Measurements from ENCODE around the gene PPP2R2C.

The PPP2R2C gene

GRCh38 chr4:6359536-6360308, 112.7 kb downstream of the PPP2R2C start:
- DNase-seq = no peak

GRCh38 chr4:6357476-6357875, 114.9 kb downstream of the PPP2R2C start:
- DNase-seq = no peak

DNA sequence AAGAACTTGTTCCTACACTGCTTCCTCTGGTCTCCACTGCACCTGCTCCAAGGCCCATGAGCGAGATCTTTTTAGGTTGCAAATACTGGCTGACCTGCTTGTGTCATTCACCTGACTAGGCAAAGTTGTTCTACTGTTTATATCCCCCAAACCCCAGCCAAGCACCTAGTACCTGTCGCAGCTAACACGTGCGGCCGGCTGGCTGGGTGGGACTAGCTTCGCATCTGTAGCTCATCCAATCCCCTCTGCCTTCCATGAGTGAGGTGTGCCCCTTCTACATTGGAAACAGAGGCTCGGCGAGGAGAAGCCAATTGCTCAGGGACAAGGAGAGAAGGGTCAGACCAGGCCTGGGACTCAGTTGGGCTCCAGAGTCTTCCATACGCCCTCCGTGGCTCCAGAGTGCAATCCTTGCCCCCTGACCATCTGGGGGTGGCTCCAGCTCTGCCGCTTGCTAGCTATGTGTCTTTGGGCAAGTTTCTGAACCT, 116.3 kb downstream of the PPP2R2C start:
- no peak for DNase-seq

DNA sequence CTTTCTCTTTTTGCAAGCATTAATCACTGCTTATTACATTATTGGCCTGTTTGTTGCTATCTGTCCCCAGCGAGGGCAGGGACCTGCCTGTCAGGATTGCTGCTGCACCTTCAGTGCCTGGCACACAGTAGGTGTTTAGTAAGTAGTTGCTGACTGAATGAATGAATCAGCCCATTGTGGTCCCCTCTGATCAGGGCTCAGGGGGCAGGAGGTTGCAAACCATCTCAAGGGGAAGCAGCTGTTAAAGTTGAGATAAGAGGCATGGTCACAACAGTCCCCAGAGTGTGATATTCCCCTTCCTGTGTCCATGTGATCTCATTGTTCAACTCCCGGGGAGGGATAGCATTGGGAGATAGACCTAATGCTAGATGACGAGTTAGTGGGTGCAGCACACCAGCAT, 117.4 kb downstream of the PPP2R2C start:
- no peak for DNase-seq

GRCh38 chr4:6354626-6355025, 117.8 kb downstream of the PPP2R2C start:
- no peak for DNase-seq

DNA sequence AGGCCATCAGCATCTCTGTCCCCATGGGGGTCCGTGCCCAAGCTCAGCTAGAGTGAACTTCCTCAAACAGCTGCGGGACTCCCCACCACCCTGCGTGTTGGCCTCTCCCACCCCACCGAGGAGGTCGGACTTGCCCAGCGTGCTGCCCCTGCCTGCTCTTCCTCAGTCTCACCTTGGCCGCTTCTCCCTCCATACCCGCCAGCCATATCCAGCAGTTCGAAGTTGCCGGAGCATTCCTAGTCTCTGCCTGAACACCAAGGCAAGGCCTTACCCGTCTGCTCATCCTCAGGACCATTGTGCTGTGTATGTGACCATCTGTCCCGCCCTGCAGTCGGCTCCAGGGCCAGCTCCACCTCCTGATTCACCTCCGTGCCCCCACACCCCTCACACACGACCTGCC, 118.3 kb downstream of the PPP2R2C start:
- DNase-seq = no peak

GRCh38 chr4:6352031-6352692, 120.3 kb downstream of the PPP2R2C start:
- no peak for DNase-seq

- no peak for DNase-seq
Measured at GRCh38 chr4:6351246-6352000, 121.0 kb downstream of the PPP2R2C start.

- DNase-seq = no peak
Measured at GRCh38 chr4:6350646-6351045, 121.8 kb downstream of the PPP2R2C start.

DNA sequence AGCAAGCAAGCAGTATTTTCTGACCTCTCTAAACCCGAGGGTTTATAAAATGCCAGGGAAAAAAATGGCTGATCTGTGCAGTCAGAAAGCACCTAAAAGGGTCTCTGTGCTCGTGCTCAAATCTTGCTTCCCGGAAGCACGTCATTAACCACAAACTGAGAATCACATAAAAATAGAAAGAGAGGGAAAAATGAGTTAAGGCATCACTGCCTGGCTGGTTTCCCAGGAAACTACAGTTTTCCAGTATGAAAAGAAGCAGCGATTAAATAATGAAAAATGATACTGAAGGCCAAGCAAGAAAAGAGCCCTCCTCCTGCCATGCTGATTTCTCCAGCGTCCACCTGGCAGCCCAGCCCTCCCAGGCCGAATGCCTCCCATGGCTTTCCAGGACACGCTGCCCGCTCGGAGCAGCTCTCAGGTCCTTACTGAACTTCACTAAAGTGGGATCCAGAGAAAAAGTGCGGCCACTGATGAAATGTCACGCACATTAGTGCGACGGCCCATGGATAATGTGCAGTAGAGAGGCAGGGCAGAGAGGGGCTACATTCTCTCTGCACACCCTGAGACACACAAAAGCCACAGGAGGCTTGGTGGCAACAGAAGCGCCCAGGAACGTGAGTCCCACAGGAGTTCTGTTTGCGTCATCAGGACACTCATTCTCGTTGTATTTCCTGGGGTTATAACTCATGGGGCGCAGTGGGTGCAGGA, 122.4 kb downstream of the PPP2R2C start:
- no peak for DNase-seq

DNA sequence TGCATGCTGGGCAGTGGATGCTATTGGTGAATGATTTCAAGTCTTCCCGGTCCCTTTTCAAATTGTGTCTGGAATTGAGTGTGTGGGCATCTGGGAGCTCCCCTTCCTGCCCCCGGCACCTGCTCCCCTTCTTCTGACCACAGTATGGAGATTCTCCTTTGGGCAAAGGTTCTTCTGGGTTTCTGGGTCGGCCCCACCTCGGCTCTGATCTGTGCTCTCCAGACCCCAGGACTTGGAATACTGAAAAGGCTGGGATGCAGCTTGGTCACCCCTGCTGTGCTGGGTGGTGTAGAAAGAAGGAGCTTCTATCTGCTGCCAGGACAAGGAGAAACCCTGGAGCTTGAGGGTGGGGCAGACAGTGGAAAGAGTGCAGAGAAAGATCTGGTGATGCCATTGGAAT, 124.0 kb downstream of the PPP2R2C start:
- no peak for DNase-seq

- DNase-seq = no peak
Measured at GRCh38 chr4:6347511-6348045, 124.8 kb downstream of the PPP2R2C start.

DNA sequence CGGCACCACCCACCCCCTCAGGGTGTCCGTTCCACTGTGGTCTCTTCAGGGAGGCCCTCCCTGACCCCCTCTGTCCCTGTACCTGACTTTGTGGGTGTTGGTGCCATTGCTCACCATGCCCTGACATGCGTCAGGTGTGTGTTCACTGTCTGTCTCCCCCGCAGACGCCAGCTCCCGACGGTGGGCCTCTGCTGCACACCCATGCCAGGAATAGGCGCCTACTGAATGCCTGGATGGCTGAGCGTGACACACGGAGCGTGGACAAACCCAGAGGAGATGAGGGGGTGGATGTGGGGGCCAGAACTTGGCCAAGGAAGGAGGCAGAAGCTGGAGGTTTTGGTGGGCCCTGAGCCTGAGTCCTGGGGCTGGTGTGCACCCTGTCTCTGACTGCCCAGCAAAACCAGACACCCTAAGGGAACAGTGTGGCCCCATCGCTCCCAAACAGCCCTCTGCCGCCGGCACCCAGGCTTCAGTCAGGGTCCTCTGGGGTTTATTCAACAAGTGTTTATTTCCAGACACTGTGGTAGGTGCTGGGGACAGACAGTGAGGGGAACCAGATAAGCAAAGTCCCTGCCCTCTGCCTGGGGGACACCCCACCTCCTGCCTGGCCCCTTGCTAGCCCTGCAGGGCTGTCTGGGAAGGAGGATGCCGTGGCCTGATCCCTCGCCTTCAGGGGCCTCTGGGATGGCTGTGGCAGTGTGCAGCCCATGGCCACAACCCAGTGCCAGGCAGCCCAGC, 125.9 kb downstream of the PPP2R2C start:
- DNase-seq = no peak

DNA sequence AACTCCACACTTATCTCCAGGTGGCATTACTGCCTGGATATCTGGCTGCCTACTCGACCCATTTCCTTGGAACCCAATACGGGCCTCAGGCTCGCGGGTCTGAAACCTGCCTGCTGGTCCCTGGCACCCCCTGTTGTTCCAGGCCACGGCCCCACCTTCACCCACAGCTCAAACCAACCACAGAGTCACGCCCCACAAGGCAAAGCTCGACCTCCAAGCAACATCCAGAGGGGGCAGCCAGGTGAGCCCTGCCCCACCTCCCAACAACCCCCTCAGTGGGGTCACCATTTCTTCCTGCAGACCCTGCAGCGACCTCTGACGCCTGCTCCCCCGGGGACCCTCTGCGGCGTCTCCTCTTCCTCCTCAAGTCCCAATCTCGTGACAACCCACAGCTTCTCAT, 126.5 kb downstream of the PPP2R2C start:
- DNase-seq = no peak

DNA sequence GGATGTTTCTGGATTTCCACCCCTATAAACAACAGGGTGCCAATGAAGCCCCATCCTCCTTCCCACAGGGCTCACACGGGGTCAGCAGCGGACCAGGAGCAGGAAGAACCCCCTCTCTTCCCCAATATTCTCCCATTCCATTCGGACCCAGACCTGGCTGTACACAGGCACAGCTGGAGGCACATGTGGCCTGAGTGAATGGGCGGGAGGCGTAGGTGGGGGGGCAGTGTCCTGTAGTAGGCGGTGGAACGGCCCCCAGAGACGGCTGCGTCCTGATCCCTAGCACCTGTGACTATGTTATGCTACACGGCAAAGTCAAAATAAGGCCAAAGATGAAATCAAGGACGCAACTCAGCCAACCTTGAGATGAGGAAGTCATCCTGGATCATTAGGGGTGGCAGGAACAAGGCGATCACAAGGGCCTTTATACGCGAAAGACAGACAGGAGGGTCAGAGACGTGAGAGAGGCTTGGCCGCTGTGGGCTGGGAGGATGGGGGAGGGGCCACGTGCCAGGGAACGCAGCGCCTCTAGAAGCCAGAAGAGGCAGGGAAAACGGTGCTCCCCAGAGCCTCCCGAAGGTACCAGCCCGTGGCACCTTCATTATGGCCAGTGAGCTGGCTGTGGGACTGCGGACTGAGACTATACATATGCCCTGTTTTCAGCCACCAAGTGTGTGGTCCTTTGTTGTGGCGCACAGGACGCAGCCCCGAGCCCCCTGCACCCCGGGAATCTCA, 127.2 kb downstream of the PPP2R2C start:
- DNase-seq = no peak

- DNase-seq = no peak
Measured at GRCh38 chr4:6343939-6344408, 128.4 kb downstream of the PPP2R2C start.

- DNase-seq = no peak
Measured at GRCh38 chr4:6342530-6343293, 129.7 kb downstream of the PPP2R2C start.

DNA sequence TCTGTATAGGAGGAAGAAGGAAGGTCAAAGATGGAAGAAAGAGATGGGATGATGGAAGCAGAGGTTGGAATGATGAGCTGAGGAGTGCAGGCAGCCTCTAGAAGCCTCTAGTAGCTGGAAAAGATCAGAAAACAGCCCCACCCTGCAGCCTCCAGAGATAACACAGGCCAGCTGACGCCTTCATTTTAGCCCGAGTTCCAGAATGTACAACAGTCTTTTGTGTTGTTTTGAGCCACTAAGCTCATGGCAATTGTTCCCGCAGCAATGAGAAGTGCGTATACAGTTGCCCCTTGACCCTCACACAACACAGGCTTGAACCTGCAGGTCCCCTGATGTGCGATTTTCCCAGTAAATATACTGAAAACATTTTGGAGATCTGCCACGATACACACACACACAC, 130.7 kb downstream of the PPP2R2C start:
- DNase-seq = no peak

DNA sequence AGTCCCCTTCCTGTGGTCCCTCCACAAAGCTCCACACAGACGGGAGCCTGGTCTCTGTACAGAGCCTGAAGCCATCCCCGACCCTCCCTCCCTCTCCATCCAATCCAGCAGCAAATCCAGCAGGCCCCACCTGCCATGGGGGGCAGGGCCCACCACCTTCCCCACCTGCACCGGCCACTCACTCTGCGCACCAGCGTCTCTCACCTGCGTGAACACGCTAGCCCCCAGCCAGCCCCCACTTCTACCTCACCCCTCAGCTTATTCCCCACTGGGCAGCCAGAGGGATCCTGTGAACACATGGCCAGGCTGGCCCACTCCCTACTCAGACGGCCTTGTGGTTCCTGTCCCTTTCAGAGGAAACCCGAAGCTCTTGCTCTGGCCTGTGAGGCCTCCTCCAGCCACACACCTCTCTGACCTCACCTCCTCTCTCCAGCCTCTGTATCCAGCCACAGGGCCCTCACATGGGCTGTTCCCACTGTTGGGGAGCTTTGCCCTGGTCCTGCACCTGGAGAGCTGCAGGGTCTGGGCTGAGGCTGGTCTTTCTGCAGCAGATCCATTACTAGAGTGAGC, 131.9 kb downstream of the PPP2R2C start:
- DNase-seq = no peak

GRCh38 chr4:6339818-6340445, 132.5 kb downstream of the PPP2R2C start:
- DNase-seq = no peak
